ENCODE data around the gene EEFSEC.

EEFSEC gene

GRCh38 chr3:128217702-128218547, 64.6 kb downstream of the EEFSEC start:
- no peak for DNase-seq (ENCODE audit: low read depth)

- no peak for DNase-seq (ENCODE audit: low read depth)
Measured at GRCh38 chr3:128218548-128219257, 65.4 kb downstream of the EEFSEC start.

- no peak for DNase-seq (ENCODE audit: low read depth)
Measured at GRCh38 chr3:128221328-128221727, 68.0 kb downstream of the EEFSEC start.

DNA sequence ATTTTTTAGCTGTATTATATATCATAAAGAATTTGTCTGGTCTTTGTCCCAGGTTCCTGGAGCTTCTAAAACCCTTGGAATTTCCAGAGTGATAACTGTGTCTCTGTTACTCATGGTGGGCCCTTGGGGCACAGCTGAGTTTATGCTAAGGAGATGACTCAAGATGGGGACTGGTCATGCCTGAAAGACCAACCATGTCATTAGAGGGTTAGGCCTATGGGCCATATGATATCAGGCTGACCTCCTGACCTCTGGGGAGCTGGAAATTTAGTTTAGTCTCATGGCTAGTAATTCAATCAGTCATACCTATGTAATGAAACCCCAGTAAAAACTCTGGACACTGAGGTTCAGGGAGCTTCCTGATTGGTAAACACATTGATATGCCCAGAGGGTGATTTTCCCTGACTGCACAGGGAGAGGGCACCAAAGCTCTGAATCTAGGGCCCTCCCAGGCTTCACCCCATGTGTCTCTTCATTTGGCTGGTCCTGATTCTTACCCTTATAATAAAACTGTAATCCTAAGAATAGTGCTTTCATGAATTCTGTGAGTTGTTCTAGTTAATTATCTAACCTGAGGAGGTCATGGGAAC, 69.6 kb downstream of the EEFSEC start:
- no peak for DNase-seq (ENCODE audit: low read depth)

DNA sequence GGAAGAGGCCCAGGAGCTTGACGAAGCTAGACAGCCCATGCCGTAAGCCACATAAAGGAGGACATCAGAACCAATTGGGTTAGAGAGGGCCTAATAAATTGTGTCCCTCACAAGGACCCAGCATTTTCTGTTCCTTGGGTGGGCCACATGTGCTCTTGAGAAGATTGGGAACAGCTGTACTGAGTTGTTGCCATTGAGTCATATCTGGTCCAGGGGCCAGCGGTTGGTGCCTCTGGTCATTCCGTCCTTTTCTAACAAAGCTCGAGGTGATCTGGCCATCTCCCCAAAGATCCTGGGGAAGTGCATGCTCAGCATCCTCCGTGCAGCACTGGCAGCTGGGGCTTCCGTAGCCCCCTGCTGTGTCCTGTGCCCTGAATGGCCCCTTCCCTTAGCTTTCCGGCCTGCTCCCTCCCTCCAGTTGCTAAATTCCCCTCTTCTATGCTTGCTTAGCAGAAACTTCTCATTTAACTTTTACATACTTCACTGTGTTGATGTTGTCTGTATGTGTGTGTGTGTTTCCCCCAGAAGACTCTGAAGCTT, 73.0 kb downstream of the EEFSEC start:
- no peak for DNase-seq (ENCODE audit: low read depth)

DNA sequence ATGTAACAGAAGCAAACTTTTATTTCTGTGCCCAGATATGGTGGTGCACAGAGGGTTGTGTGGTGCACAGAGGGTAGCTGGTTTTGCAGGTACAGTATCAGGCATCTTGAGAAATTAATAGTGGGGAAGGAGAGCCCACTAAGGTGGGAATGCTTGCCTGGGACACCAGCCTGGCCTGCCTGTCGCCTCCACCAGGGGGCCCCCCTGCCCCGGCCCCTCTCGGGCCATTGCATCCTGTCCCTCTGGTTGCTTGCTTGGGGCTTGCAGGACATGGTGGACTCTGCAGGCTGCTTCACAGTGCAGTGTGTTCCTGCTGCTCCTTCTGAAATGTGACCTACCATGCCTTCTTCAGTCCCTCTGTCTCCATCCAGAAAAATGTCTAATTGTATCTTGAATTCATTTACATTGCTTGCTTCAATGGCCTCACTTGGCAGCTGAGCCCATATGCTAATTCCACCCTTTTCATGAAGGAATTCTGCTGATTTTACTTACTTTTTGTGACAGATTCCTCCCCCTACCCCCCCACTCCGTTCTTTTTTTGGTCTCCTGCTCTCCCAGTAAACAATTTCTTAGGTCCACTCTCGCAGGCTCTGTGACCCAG, 73.6 kb downstream of the EEFSEC start:
- DNase-seq (ENCODE audit: low read depth) = peak; percentile 17

DNA sequence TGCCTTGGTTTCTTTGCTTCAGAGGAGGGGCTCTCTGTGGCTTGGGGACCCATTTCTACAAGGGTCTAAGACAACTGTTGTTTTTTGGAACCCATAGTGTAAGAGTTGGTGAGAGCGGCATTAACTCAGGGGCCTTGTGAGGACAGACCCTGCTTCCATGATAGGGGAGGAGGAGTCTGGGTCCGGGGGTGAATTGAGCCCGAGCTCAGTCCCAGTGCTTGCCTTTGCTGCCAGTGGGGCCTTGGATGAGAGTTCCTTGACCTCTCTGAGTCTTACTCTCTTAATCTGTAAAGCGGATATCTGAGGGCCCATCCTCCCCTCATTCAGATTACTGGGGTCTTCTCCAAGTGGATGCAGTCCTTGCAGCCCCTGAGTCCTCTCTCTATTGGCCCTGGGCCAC, 74.2 kb downstream of the EEFSEC start:
- DNase-seq (ENCODE audit: low read depth) = no peak

- no peak for DNase-seq (ENCODE audit: low read depth)
Measured at GRCh38 chr3:128228366-128228910, 75.2 kb downstream of the EEFSEC start.

DNA sequence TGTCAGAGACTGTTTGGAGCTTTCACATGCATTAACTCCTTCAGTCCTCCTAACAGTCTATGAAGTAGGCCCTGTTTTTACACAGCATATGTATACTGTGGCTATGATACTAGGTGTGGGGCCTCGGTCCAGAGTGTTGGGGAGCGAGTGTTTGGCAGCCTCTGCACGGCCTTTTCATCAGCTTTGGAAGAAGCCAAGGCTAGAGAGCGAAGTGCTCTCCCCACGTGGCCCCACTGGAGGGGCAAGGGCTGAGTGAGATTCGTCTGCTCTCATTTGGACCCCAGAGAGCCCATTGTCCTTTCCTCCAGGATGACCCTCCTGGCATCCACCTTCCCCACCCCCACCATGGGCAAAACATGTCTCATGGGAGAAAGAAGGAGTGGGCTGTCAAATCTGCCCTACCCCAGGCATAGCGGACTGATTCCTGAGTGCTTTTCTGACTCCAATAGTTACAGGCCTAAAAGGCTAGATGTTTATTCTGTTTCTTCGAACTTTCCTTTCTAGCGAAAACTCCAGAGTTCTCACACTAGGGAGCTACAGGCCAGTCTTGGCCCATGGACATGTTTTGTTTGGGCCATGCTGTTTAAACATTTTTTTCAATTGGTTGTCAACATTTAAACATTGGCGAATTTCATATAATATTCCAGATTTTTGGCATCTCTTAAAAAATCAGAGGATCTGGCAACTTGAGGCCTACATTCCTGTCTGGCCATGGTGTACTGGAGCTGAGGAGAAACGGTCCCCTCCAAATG, 76.0 kb downstream of the EEFSEC start:
- DNase-seq (ENCODE audit: low read depth) = no peak

GRCh38 chr3:128231606-128232005, 78.3 kb downstream of the EEFSEC start:
- no peak for DNase-seq (ENCODE audit: low read depth)

GRCh38 chr3:128232376-128233178, 79.3 kb downstream of the EEFSEC start:
- no peak for DNase-seq (ENCODE audit: low read depth)

DNA sequence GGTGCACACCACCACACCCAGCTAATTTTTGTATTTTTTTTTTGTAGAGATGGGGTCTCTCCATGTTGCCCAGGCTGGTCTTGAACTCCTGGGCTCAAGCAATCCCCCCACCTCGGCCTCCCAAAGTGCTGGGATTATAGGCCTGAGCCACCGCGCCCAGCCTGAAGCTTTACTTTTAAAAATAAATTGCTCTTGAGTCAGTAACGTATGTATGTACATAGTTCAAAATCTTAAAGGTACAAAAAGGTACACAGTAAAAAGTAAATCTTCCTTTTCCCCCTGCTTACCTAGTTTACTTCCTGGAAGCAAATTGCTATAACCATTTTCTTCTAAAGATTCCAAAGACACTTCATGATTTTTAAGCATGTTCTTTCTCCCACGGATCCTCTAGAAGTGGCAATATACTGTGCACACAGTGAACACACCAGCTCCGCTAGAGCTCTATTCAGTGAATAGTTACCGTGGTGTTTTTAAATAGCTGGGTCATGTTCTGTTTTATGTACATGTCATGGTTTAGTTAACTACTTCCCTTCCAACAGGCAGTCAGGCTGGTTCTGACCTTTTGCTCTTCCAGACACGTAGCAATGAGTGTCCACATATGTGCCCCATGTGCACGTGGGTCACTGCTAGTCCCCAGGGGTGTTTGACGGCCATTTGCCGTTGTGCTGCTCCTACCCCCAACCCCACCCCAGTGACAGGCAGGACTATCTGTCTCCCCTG, 82.1 kb downstream of the EEFSEC start:
- DNase-seq (ENCODE audit: low read depth) = peak; percentile 23

DNA sequence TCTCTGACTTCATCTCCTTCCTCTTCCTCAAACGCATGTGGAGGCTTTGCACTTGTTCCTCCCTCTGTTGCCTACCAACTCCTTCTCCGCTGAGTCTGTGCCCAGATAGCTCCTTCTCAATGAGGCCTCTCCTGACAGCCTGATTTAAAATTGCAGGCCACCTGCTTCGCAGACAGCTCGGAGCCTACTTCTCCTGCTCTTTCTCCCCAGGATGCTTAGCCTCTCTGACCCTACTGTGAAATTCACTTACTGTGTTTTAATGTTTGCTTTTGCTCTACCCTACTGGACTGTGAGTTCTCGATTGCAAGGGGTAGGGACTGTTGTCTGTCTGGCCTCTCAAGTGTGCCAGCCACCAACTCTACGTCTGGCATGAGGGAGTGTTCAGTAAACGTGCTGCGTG, 83.4 kb downstream of the EEFSEC start:
- no peak for DNase-seq (ENCODE audit: low read depth)

DNA sequence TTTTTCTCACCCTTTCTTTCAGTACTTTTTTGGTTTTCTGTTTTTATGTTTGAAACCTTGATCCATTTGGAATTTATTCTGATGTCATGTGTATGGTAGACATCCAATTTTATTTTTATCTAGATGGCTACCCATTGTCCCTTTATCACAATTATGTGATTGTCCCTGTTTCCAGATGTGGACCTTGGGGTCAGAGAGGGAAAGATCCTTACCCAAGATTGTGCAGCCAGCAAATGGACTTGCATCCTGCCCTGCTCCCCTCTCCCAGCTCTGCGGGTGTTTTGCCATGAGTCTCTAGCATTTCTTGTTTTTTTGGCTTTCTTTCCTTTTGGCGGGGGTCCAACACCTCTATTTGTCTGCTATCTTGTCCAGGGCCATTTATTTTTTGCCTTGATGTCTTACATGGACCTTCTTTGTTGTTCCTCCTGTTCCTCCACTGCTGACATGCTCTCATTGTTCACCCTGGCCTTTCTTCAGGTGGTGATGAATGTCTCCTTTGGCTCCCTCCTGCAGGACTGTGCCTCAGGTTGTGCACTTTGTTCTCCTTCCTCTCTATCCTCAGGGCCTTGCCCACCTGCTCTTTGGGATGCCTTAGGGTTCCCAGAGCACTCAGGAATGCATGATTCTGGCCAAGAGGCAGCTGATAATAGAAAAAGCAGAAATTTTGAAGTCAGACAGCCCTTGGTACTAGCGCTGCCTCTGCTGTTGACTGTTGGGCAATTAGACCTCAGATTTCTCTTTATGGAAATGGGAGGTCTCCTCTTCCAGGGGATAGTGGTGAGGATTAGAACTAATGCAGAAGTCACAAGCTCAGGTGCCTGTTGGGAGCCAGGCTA, 84.3 kb downstream of the EEFSEC start:
- DNase-seq (ENCODE audit: low read depth) = no peak

DNA sequence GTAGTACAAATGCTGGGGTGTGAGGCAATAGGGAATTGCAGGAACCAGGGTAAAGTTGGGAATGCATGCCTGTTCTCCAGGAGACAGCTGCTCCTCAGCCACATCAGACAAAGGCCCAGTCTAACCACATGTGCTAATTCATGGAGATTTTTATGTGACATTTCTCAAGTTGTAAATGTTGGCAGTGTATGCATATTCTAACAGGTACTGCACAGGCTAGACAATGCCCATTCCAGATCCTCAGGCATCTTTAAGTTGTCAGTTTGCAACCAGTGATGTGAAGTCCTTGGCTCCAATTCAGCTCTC, 84.9 kb downstream of the EEFSEC start:
- DNase-seq (ENCODE audit: low read depth) = peak; percentile 12

DNA sequence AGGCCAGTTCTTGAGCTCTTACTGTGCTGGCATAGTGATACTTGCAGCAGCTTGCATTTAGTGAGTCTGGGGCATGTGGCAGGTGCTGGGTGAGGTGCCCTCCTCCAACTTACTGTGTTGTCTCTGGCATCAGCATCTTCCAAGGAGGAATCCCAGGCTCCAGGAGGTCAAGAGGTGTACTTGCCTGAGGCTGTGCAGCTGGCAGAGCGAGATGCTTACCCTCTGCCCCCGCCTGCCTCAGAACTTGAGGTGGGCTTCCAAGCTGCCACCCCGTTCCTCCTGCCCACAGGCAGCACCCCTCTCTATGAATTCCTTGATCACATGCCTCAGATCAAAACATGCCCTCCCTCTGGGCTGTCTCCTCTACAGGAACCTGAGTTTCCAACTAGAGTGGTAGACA, 86.0 kb downstream of the EEFSEC start:
- DNase-seq (ENCODE audit: low read depth) = no peak

GRCh38 chr3:128240232-128240631, 87.0 kb downstream of the EEFSEC start:
- DNase-seq (ENCODE audit: low read depth) = no peak

DNA sequence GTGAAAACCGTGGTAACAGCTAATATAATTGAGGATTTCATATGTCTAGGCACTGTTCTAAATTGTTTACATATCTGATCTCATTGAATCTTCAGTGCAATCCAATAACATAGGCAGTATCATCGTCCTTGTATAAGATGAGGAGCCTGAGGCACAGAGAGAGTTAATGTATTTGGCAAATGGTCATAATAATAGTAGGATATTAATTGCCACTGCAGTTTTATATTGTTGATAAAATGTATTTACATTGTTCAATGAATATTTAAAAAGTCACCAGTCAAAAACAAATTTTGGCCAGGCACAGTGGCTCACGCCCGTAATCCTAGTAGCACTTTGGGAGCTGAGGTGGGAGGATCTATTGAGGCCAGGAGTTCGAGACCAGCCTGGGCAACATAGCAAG, 88.5 kb downstream of the EEFSEC start:
- no peak for DNase-seq (ENCODE audit: low read depth)

Measured in amniotic epithelial cell (primary cell).